Measurements from ENCODE around the gene TSC1. TPM values are rescaled to one million over a fixed set of nuclear protein-coding genes. Genes with fewer than 3 reads are reported as not detected.

TSC1 gene
- total RNA-seq, 4 donors from 2014 or later, result 48.4 to 206 (median 92.3) TPM

- DNase-seq, result no peak
- in situ Hi-C loops (cut with MboI; ENCODE audit: low pct_ligation_motif_present in 1 of 4, low pct_unique_long_range_greater_than_20kb in 1 of 4, low sequenced_read_pairs in 3 of 4) (no loop called here), intact Hi-C loops (cut with DNase I; ENCODE audit: low total_unique reads) (no loop called here)
- no peak overlapping the region for H3K27ac ChIP-seq
- no peaks in the 10 kb centered on the region for H3K36me3 ChIP-seq
- H3K4me3 ChIP-seq, result no peak overlapping the region
- H3K27me3 ChIP-seq, result no peaks in the 10 kb centered on the region
- H3K9me3 ChIP-seq, result no peaks in the 10 kb centered on the region
- WGBS, 2 donors (ENCODE audit: low coverage in 1 of 2), result 95% methylated on average over 9 of the region's 9 CpGs; no CpG with 5 or more reads in 1 of the 2 donors
- TF ChIP-seq, protein P1, sequence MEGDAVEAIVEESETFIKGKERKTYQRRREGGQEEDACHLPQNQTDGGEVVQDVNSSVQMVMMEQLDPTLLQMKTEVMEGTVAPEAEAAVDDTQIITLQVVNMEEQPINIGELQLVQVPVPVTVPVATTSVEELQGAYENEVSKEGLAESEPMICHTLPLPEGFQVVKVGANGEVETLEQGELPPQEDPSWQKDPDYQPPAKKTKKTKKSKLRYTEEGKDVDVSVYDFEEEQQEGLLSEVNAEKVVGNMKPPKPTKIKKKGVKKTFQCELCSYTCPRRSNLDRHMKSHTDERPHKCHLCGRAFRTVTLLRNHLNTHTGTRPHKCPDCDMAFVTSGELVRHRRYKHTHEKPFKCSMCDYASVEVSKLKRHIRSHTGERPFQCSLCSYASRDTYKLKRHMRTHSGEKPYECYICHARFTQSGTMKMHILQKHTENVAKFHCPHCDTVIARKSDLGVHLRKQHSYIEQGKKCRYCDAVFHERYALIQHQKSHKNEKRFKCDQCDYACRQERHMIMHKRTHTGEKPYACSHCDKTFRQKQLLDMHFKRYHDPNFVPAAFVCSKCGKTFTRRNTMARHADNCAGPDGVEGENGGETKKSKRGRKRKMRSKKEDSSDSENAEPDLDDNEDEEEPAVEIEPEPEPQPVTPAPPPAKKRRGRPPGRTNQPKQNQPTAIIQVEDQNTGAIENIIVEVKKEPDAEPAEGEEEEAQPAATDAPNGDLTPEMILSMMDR (IDR thresholded peaks at IDR 0.05), result no peak
- TF ChIP-seq POLR2A (IDR thresholded peaks at IDR 0.05) (no peak), POLR2AphosphoS5 (IDR thresholded peaks at IDR 0.05) (no peak), EP300 (IDR thresholded peaks at IDR 0.05; ENCODE audit: low read depth) (no peak)
- H3K4me1 ChIP-seq, result no peaks in the 10 kb centered on the region
Measured at GRCh38 chr9:132869266-132869665, 75.2 kb downstream of the TSC1 start.

DNA sequence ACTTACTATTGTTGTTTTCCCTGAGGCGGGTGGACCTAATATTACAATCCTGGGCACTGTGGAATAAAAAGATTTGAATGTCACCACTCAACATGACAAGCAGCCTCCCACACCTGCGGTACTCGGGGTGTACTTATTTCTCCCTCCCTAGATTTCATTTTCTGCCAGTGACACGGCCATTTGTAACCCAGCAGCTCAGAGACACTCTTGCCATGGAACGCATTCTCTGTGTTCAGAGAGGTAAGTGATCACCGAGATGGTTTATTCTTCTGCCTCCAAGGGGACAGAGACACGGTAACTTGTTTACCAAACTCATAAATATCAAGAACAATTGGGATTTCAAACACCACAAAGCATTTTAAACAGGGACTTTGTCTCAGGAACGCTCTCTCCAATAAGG, 77.5 kb downstream of the TSC1 start:
- no peak for TF ChIP-seq POLR2AphosphoS5 (IDR thresholded peaks at IDR 0.05)
- no peak for TF ChIP-seq EP300 (IDR thresholded peaks at IDR 0.05; ENCODE audit: low read depth)
- TF ChIP-seq POLR2A (IDR thresholded peaks at IDR 0.05), result no peak
- TF ChIP-seq, protein P1 (IDR thresholded peaks at IDR 0.05), result no peak
- no peaks in the 10 kb centered on the region for H3K27me3 ChIP-seq
- H3K27ac ChIP-seq, result no peak overlapping the region
- 80 to 87% methylated on average over 8 of the region's 8 CpGs for WGBS, 2 donors (ENCODE audit: low coverage in 1 of 2)
- in situ Hi-C loops (cut with MboI; ENCODE audit: low pct_ligation_motif_present in 1 of 4, low pct_unique_long_range_greater_than_20kb in 1 of 4, low sequenced_read_pairs in 3 of 4), result no loop called here
- no peak overlapping the region for H3K4me3 ChIP-seq
- no peaks in the 10 kb centered on the region for H3K36me3 ChIP-seq
- no peak for DNase-seq
- H3K9me3 ChIP-seq, result no peaks in the 10 kb centered on the region
- intact Hi-C loops (cut with DNase I; ENCODE audit: low total_unique reads), result no loop called here
- H3K4me1 ChIP-seq, result no peaks in the 10 kb centered on the region

GRCh38 chr9:132864691-132865090, 79.7 kb downstream of the TSC1 start:
- Histone ChIP-seq H3K36me3 (no peaks in the 10 kb centered on the region), H3K27me3 (no peaks in the 10 kb centered on the region), H3K4me3 (no peak overlapping the region), H3K9me3 (no peaks in the 10 kb centered on the region), H3K27ac (no peak overlapping the region), H3K4me1 (no peaks in the 10 kb centered on the region)
- WGBS, 2 donors (ENCODE audit: low coverage in 1 of 2), result 80% methylated on average over 8 of the region's 8 CpGs; no CpG with 5 or more reads in 1 of the 2 donors
- TF ChIP-seq, protein P1 (IDR thresholded peaks at IDR 0.05), result no peak
- TF ChIP-seq POLR2A (IDR thresholded peaks at IDR 0.05) (no peak), POLR2AphosphoS5 (IDR thresholded peaks at IDR 0.05) (no peak), EP300 (IDR thresholded peaks at IDR 0.05; ENCODE audit: low read depth) (no peak)
- intact Hi-C loops (cut with DNase I; ENCODE audit: low total_unique reads), result no loop called here
- in situ Hi-C loops (cut with MboI; ENCODE audit: low pct_ligation_motif_present in 1 of 4, low pct_unique_long_range_greater_than_20kb in 1 of 4, low sequenced_read_pairs in 3 of 4), result no loop called here
- no peak for DNase-seq

- Histone ChIP-seq H3K27ac (no peak overlapping the region), H3K36me3 (no peaks in the 10 kb centered on the region), H3K27me3 (no peaks in the 10 kb centered on the region), H3K9me3 (no peaks in the 10 kb centered on the region), H3K4me1 (no peaks in the 10 kb centered on the region), H3K4me3 (no peak overlapping the region)
- intact Hi-C loops (cut with DNase I; ENCODE audit: low total_unique reads) (no loop called here), in situ Hi-C loops (cut with MboI; ENCODE audit: low pct_ligation_motif_present in 1 of 4, low pct_unique_long_range_greater_than_20kb in 1 of 4, low sequenced_read_pairs in 3 of 4) (no loop called here)
- WGBS, 2 donors (ENCODE audit: low coverage in 1 of 2), result 80 to 90% methylated on average over 2 of the region's 2 CpGs
- DNase-seq, result no peak
- no peak for TF ChIP-seq EP300 (IDR thresholded peaks at IDR 0.05; ENCODE audit: low read depth)
- TF ChIP-seq, protein P1 (IDR thresholded peaks at IDR 0.05), result no peak
- TF ChIP-seq POLR2A (IDR thresholded peaks at IDR 0.05), result no peak
- no peak for TF ChIP-seq POLR2AphosphoS5 (IDR thresholded peaks at IDR 0.05)
Measured at GRCh38 chr9:132864277-132864676, 80.1 kb downstream of the TSC1 start.

Data from transverse colon (tissue), 4 donors.